Spleen (tissue), 11 donors: ENCODE data around the gene MRPS17. TPM values are rescaled to one million over a fixed set of nuclear protein-coding genes. Genes with fewer than 3 reads are reported as not detected.

Source experiments
- DNase-seq: peaks from one replicate; pipeline ENCODE4 v3.0.0-alpha.2; 2020
- H3K27ac ChIP-seq, 8 donors: fragments of 200-600 bp; sonication (generic) in 7 of 8; 1 replicate in 4 of 8; 2 replicates in 4 of 8; pipeline versions ENCODE4 v1.5.0 to v1.8.0; 2016 to 2021; ENCODE audit warnings: inconsistent platforms in 4 of 8, mild to moderate bottlenecking in 4 of 8, moderate library complexity in 1 of 8
- H3K27me3 ChIP-seq, 7 donors: fragments of 200-600 bp; sonication (generic) in 6 of 7; replicated peaks in 1 of 7; 1 replicate in 4 of 7; 2 replicates in 3 of 7; pipeline versions ENCODE4 v1.5.0 to v1.8.0; 2016 to 2021; ENCODE audit warnings: inconsistent platforms in 3 of 7, mild to moderate bottlenecking in 1 of 7
- H3K36me3 ChIP-seq, 6 donors: fragments of 200-600 bp; sonication (generic) in 5 of 6; 1 replicate in 4 of 6; 2 replicates in 2 of 6; pipeline versions ENCODE4 v1.5.0 to v1.8.0; 2016 to 2021; ENCODE audit warnings: inconsistent platforms in 2 of 6
- H3K4me1 ChIP-seq, 6 donors: fragments of 200-600 bp; sonication (generic) in 5 of 6; 1 replicate in 3 of 6; 2 replicates in 3 of 6; pipeline versions ENCODE4 v1.5.0 to v1.8.0; 2016 to 2021; ENCODE audit warnings: inconsistent platforms in 3 of 6
- H3K4me3 ChIP-seq, 8 donors: fragments of 200-600 bp; sonication (generic) in 7 of 8; 1 replicate in 4 of 8; 2 replicates in 4 of 8; pipeline versions ENCODE4 v1.5.0 to v1.8.0; 2016 to 2021; ENCODE audit warnings: inconsistent platforms in 4 of 8, mild to moderate bottlenecking in 4 of 8, moderate library complexity in 2 of 8
- H3K9me3 ChIP-seq, 8 donors: fragments of 200-600 bp; sonication (generic) in 7 of 8; 1 replicate in 4 of 8; 2 replicates in 4 of 8; pipeline versions ENCODE4 v1.5.0 to v1.8.0; 2016 to 2021; ENCODE audit warnings: inconsistent platforms in 4 of 8
- POLR2A ChIP-seq, 3 donors: fragments of 450-650 bp; IDR thresholded peaks; one replicate each; pipeline ENCODE4 v1.5.1; 2017; ENCODE audit warnings: antibody characterized with exemption in 3 of 3, mild to moderate bottlenecking in 1 of 3
- POLR2AphosphoS5 ChIP-seq, 3 donors: sonication (generic); formaldehyde crosslinking; IDR thresholded peaks; one replicate each; pipeline ENCODE4 v1.5.1; 2017; ENCODE audit warnings: antibody characterized with exemption in 3 of 3
- WGBS, 5 donors: extraction: QIAGEN DNeasy Blood & Tissue Kit in 3 of 5; methylation state at CpG; one replicate each; pipeline versions ENCODE4 v1.1.5 to v1.1.7; 2013 to 2018; 5-methylcytosine and 5-hydroxymethylcytosine counted together
- intact Hi-C: fragments of 100-400 bp; cut with DNase I; formaldehyde crosslinking; loops from one replicate; pipeline ENCODE4 v1.15.0; 2023; ENCODE audit warnings: low total_unique reads
- polyA plus RNA-seq, 3 donors: library from polyadenylated mRNA; stranded (reverse); fragments of 200-250 nt; gene quantifications; one replicate each; pipeline ENCODE4 v1.2.1, GENCODE V29; 2013
- total RNA-seq, 7 donors: library from RNA; depleted of rRNA in 3 of 7; stranded (reverse); fragments of >200 nt in 3 of 7; fragmentation: NEBNext Ultra II Directional in 4 of 7; extraction: Animal tissue kit (Norgen Biotek cat#: 25700) in 4 of 7; gene quantifications; one replicate each; pipeline versions ENCODE4 v1.1.0 to v1.2.1, GENCODE V29; 2016 to 2021
- TF ChIP-seq, protein P1 (sequence below), 11 experiments: fragments of 200-600 bp in 7 of 11; fragments of 450-650 bp in 4 of 11; sonication (generic) in 4 of 11; IDR thresholded peaks in 8 of 11; conservative IDR thresholded peaks in 3 of 11; 1 replicate in 7 of 11; 2 replicates in 4 of 11; pipeline versions ENCODE4 v1.4.0 to v1.8.0; 2016 to 2021; ENCODE audit warnings: antibody characterized with exemption in 11 of 11, inconsistent platforms in 4 of 11, mild to moderate bottlenecking in 1 of 11
- donor health status: healthy with polysubstance abuse.
- donor health status: DM: no; HTN: no; CAD: no; lungs with moderate emphysema.
- donor health status: DM: no; HTN: no; CAD: no.
- donor health status: Bipolar disorder and iron deficiency.
- donor health status: healthy.
- donor health status: DM: no; HTN: no; CAD: no.
- donor health status: DM: yes; HTN: yes; CAD: no.

MRPS17 gene
- total and polyA plus RNA-seq, 10 donors = 6.4 to 14.1 (median 9.5) TPM

GRCh38 chr7:55917771-55918170 is 33.9 kb upstream of the MRPS17 start:
- no peaks in the 10 kb centered on the region for H3K9me3 ChIP-seq
- no peak overlapping the region for H3K27ac ChIP-seq
- intact Hi-C loops = no loop called here
- 93 to 100% (median 100%) methylated on average over 1 of the region's 1 CpG for WGBS, 5 donors
- no peaks in the 10 kb centered on the region for H3K4me1 ChIP-seq
- no peaks in the 10 kb centered on the region for H3K27me3 ChIP-seq
- DNase-seq = no peak
- H3K36me3 ChIP-seq = peaks cover 0 to 34% (median 10%) of the 10 kb centered on the region in 6 donors
- H3K4me3 ChIP-seq = no peak overlapping the region
- TF ChIP-seq, protein P1, sequence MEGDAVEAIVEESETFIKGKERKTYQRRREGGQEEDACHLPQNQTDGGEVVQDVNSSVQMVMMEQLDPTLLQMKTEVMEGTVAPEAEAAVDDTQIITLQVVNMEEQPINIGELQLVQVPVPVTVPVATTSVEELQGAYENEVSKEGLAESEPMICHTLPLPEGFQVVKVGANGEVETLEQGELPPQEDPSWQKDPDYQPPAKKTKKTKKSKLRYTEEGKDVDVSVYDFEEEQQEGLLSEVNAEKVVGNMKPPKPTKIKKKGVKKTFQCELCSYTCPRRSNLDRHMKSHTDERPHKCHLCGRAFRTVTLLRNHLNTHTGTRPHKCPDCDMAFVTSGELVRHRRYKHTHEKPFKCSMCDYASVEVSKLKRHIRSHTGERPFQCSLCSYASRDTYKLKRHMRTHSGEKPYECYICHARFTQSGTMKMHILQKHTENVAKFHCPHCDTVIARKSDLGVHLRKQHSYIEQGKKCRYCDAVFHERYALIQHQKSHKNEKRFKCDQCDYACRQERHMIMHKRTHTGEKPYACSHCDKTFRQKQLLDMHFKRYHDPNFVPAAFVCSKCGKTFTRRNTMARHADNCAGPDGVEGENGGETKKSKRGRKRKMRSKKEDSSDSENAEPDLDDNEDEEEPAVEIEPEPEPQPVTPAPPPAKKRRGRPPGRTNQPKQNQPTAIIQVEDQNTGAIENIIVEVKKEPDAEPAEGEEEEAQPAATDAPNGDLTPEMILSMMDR (IDR thresholded peaks at IDR 0.05 in 8 of 11, conservative IDR thresholded peaks at IDR 0.05 in 3 of 11) = no peak
- TF ChIP-seq POLR2AphosphoS5 (IDR thresholded peaks at IDR 0.05) (no peak), POLR2A (IDR thresholded peaks at IDR 0.05) (no peak)

DNA sequence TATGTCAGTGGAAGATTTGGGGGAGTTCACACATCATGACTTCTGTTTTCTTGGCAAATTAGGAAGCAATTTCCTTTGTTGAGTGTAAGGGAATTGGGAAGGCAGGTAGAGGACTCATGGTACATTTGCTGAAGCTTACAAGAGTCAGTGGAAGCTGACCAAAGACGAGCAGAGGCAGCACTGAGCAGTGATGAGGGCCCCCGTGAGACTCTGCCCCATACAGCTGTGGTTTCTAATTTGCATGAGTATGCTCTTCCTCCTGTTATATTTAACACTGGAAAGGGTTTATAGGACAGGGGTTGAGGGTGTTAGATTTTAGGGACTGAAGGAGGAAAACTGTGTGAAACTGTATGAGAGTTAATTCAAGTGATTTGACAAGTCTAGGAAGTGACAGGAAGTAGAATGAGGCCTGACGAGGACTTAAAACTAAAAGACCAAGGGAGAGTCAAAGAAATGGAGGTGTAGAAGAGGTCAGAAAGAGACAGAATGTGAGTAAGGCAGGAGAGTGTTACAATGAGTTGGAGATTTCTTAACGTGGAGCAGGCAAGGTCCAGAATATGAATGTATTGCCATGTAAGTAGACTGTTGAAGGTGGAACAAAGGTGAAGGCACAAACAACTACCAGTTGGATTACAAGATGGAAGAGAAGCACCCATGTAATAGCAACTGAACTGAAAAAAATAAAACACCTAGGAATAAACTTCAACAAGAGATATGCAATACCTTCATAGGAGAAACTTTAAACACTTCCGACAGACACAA is 23.5 kb upstream of the MRPS17 start:
- no peak for DNase-seq
- 75 to 90% (median 83%) methylated on average over 5 of the region's 5 CpGs for WGBS, 5 donors
- Histone ChIP-seq H3K4me1 (no peaks in the 10 kb centered on the region), H3K36me3 (peaks cover 0 to 62% (median 2%) of the 10 kb centered on the region in 6 donors), H3K27ac (no peak overlapping the region), H3K4me3 (no peak overlapping the region), H3K27me3 (no peaks in the 10 kb centered on the region), H3K9me3 (peaks cover 0 to 29% (median 5%) of the 10 kb centered on the region in 8 donors)
- intact Hi-C loops = no loop called here
- TF ChIP-seq, protein P1 (IDR thresholded peaks at IDR 0.05 in 8 of 11, conservative IDR thresholded peaks at IDR 0.05 in 3 of 11) = no peak
- TF ChIP-seq POLR2AphosphoS5 (IDR thresholded peaks at IDR 0.05) (no peak), POLR2A (IDR thresholded peaks at IDR 0.05) (no peak)

GRCh38 chr7:55931421-55932151 is 20.1 kb upstream of the MRPS17 start:
- H3K4me3 ChIP-seq = no peak overlapping the region
- peaks cover 0 to 63% (median 37%) of the 10 kb centered on the region in 8 donors for H3K9me3 ChIP-seq
- WGBS, 5 donors = 71 to 80% (median 74%) methylated on average over 5 of the region's 5 CpGs
- intact Hi-C loops = no loop called here
- H3K4me1 ChIP-seq = no peaks in the 10 kb centered on the region
- no peaks in the 10 kb centered on the region for H3K27me3 ChIP-seq
- DNase-seq = no peak
- H3K36me3 ChIP-seq = peaks cover 0 to 46% (median 0%) of the 10 kb centered on the region in 6 donors
- TF ChIP-seq POLR2AphosphoS5 (IDR thresholded peaks at IDR 0.05) (no peak), POLR2A (IDR thresholded peaks at IDR 0.05) (no peak)
- TF ChIP-seq, protein P1 (IDR thresholded peaks at IDR 0.05 in 8 of 11, conservative IDR thresholded peaks at IDR 0.05 in 3 of 11) = no peak
- no peak overlapping the region for H3K27ac ChIP-seq
